GM12878 (cell line): ENCODE results near the gene S1PR4. TPM values are rescaled to one million over a fixed set of nuclear protein-coding genes. Genes with fewer than 3 reads are reported as not detected.

Experiments
- CBFB ChIP-seq: IDR thresholded peaks from 2 replicates; pipeline ENCODE4 v1.6.1; 2016; ENCODE audit warnings: antibody characterized with exemption, low read depth
- CBX5 ChIP-seq: sonication (generic); IDR thresholded peaks from 2 replicates; pipeline ENCODE4 v1.6.1; 2016; ENCODE audit warnings: low read depth, moderate library complexity, mild to moderate bottlenecking, inconsistent platforms
- DPF2 ChIP-seq: fragments of 450-650 bp; IDR thresholded peaks from 2 replicates; pipeline ENCODE4 v1.6.1; 2017; ENCODE audit warnings: mild to moderate bottlenecking
- FOXK2 ChIP-seq: fragments of 450-650 bp; IDR thresholded peaks from 2 replicates; pipeline ENCODE4 v1.6.1; 2017; ENCODE audit warnings: mild to moderate bottlenecking, moderate library complexity
- HDGF ChIP-seq: fragments of 450-650 bp; IDR thresholded peaks from 2 replicates; pipeline ENCODE4 v1.6.1; 2016; ENCODE audit warnings: antibody characterized with exemption
- KLF5 ChIP-seq: fragments of 450-650 bp; IDR thresholded peaks from 2 replicates; pipeline ENCODE4 v1.6.1; 2014; ENCODE audit warnings: mild to moderate bottlenecking; ENCODE audit not compliant: partially characterized antibody
- NFIC ChIP-seq: IDR thresholded peaks from 2 replicates; pipeline ENCODE4 v1.6.1; 2012; ENCODE audit warnings: low read depth, mild to moderate bottlenecking, inconsistent platforms, low read length, moderate library complexity
- PAX5 ChIP-seq: IDR thresholded peaks from 2 replicates; pipeline ENCODE4 v1.6.1; 2011; ENCODE audit warnings: low read depth, low read length, borderline replicate concordance
- PML ChIP-seq: IDR thresholded peaks from 2 replicates; pipeline ENCODE4 v1.6.1; 2012; ENCODE audit warnings: low read length, inconsistent platforms
- RB1 ChIP-seq: fragments of 450-650 bp; formaldehyde crosslinking; IDR thresholded peaks from 2 replicates; pipeline ENCODE4 v1.6.1; 2017; ENCODE audit warnings: mild to moderate bottlenecking, borderline replicate concordance
- RFX5 ChIP-seq: IDR thresholded peaks from 2 replicates; pipeline ENCODE4 v1.6.1; 2011; ENCODE audit warnings: low read depth, low read length, improper control_type of control experiment
- SIN3A ChIP-seq: IDR thresholded peaks from 2 replicates; pipeline ENCODE4 v1.6.1; 2012; ENCODE audit warnings: low read depth, low read length, improper control_type of control experiment
- WRNIP1 ChIP-seq: IDR thresholded peaks from 2 replicates; pipeline ENCODE4 v1.6.1; 2011; ENCODE audit warnings: low read depth, low read length, improper control_type of control experiment, borderline replicate concordance
- ZNF217 ChIP-seq: fragments of 450-650 bp; IDR thresholded peaks from 2 replicates; pipeline ENCODE4 v1.6.1; 2017; ENCODE audit warnings: antibody characterized with exemption, mild to moderate bottlenecking
- ZNF274 ChIP-seq: IDR thresholded peaks from one replicate; pipeline ENCODE4 v1.8.0; 2011; ENCODE audit not compliant: insufficient read length, insufficient read depth
- polyA plus RNA-seq, 11 experiments: library from polyadenylated mRNA; depleted of rRNA in 4 of 11; unstranded in 6 of 11; stranded (reverse) in 5 of 11; fragments of >200 nt; fragmentation: Nextera tagmentation in 4 of 11; fragmentation: Illumina TruSeq in 1 of 11; extraction: Ambion mirVana in 4 of 11; extraction: Trizol in 1 of 11; gene quantifications; 1 replicate in 1 of 11; 2 replicates in 10 of 11; pipeline versions ENCODE4 v1.2.1 to v1.2.3, GENCODE V29; 2011 to 2016; ENCODE audit warnings: inconsistent platforms in 2 of 11, missing spikeins in 2 of 11, low read depth in 1 of 11
- total RNA-seq, 4 experiments: library from RNA; depleted of rRNA in 3 of 4; stranded (reverse); fragments of >200 nt in 3 of 4; fragmentation: Illumina TruSeq in 1 of 4; extraction: Trizol in 1 of 4; gene quantifications; 2 replicates each; pipeline versions ENCODE4 v1.2.1 to v1.2.3, GENCODE V29; 2013 to 2021
- TF ChIP-seq, protein P1 (sequence below): fragments of 450-650 bp; IDR thresholded peaks from 2 replicates; pipeline ENCODE4 v1.6.1; 2017; ENCODE audit warnings: mild to moderate bottlenecking
- TF ChIP-seq, protein P2 (sequence below): IDR thresholded peaks from 2 replicates; pipeline ENCODE4 v1.6.1; 2012; ENCODE audit warnings: low read depth, low read length, improper control_type of control experiment
- TF ChIP-seq, protein P3 (sequence below): IDR thresholded peaks from 2 replicates; pipeline ENCODE4 v1.6.1; 2011; ENCODE audit warnings: low read depth, low read length, improper control_type of control experiment, borderline replicate concordance
- TF ChIP-seq, protein P4 (sequence below): fragments of 450-650 bp; IDR thresholded peaks from 2 replicates; pipeline ENCODE4 v1.6.1; 2017; ENCODE audit warnings: mild to moderate bottlenecking, moderate library complexity
- TF ChIP-seq, protein P5 (sequence below): fragments of 450-650 bp; IDR thresholded peaks from 2 replicates; pipeline ENCODE4 v1.6.1; 2017; ENCODE audit warnings: mild to moderate bottlenecking, moderate library complexity

The S1PR4 gene
- total and polyA plus RNA-seq, 10 of the 15 experiments (the other 5 are each of a cell fraction or from before 2014, with no cell fraction given), result 0.19 to 57.7 (median 32.4) TPM; not detected in 1

DNA sequence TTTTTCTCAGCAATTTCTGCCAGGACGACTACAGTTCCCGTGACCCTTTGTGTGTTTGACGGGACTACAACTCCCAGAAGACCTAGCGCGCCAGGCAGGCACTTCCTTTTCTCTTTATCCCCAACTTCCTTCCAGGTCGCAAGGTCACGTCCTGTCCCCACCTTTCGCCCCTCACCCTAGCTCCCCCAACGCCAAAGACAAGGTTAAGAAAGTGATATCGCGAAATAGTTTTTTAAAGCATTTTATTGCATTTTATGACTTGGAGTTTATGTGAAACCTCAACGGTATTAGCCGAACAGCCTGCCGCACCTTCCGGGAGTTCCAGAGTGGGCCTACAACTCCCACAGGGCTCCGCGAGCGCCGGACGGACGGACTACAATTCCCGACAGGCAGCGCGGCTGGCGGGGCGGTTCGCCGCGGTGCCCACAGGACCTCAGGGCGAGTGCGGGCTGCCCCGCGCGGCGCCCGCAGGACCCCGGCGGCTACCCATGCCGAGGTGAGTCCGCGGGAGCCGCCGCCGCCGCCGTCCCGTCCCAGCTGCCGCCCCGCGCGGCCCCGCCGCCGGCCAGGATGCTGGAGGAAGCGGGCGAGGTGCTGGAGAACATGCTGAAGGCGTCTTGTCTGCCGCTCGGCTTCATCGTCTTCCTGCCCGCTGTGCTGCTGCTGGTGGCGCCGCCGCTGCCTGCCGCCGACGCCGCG lies 7.0 kb downstream of the S1PR4 start, which contains the start of gene NCLN (continued):
- TF ChIP-seq ZNF274, result no peak
- TF ChIP-seq, protein P1, sequence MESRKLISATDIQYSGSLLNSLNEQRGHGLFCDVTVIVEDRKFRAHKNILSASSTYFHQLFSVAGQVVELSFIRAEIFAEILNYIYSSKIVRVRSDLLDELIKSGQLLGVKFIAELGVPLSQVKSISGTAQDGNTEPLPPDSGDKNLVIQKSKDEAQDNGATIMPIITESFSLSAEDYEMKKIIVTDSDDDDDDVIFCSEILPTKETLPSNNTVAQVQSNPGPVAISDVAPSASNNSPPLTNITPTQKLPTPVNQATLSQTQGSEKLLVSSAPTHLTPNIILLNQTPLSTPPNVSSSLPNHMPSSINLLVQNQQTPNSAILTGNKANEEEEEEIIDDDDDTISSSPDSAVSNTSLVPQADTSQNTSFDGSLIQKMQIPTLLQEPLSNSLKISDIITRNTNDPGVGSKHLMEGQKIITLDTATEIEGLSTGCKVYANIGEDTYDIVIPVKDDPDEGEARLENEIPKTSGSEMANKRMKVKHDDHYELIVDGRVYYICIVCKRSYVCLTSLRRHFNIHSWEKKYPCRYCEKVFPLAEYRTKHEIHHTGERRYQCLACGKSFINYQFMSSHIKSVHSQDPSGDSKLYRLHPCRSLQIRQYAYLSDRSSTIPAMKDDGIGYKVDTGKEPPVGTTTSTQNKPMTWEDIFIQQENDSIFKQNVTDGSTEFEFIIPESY, result 0 out of 2 replicates have a peak, but pooled peaks have one; percentile 61
- TF ChIP-seq, protein P2, sequence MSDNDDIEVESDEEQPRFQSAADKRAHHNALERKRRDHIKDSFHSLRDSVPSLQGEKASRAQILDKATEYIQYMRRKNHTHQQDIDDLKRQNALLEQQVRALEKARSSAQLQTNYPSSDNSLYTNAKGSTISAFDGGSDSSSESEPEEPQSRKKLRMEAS, result peak; percentile 92; the same call in 1 of the 2 replicates
- no peak for TF ChIP-seq FOXK2
- TF ChIP-seq SIN3A, result no peak
- no peak for TF ChIP-seq RFX5
- TF ChIP-seq, protein P3, sequence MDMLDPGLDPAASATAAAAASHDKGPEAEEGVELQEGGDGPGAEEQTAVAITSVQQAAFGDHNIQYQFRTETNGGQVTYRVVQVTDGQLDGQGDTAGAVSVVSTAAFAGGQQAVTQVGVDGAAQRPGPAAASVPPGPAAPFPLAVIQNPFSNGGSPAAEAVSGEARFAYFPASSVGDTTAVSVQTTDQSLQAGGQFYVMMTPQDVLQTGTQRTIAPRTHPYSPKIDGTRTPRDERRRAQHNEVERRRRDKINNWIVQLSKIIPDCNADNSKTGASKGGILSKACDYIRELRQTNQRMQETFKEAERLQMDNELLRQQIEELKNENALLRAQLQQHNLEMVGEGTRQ, result no peak
- TF ChIP-seq PML, result no peak
- TF ChIP-seq RB1, result 0 out of 2 replicates have a peak, but pooled peaks have one; percentile 67
- TF ChIP-seq, protein P4, sequence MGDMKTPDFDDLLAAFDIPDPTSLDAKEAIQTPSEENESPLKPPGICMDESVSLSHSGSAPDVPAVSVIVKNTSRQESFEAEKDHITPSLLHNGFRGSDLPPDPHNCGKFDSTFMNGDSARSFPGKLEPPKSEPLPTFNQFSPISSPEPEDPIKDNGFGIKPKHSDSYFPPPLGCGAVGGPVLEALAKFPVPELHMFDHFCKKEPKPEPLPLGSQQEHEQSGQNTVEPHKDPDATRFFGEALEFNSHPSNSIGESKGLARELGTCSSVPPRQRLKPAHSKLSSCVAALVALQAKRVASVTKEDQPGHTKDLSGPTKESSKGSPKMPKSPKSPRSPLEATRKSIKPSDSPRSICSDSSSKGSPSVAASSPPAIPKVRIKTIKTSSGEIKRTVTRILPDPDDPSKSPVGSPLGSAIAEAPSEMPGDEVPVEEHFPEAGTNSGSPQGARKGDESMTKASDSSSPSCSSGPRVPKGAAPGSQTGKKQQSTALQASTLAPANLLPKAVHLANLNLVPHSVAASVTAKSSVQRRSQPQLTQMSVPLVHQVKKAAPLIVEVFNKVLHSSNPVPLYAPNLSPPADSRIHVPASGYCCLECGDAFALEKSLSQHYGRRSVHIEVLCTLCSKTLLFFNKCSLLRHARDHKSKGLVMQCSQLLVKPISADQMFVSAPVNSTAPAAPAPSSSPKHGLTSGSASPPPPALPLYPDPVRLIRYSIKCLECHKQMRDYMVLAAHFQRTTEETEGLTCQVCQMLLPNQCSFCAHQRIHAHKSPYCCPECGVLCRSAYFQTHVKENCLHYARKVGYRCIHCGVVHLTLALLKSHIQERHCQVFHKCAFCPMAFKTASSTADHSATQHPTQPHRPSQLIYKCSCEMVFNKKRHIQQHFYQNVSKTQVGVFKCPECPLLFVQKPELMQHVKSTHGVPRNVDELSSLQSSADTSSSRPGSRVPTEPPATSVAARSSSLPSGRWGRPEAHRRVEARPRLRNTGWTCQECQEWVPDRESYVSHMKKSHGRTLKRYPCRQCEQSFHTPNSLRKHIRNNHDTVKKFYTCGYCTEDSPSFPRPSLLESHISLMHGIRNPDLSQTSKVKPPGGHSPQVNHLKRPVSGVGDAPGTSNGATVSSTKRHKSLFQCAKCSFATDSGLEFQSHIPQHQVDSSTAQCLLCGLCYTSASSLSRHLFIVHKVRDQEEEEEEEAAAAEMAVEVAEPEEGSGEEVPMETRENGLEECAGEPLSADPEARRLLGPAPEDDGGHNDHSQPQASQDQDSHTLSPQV, result no peak
- TF ChIP-seq NFIC, result no peak
- no peak for TF ChIP-seq CBX5
- peak; percentile 69; the same call in 1 of the 2 replicates for TF ChIP-seq CBFB
- TF ChIP-seq, protein P5, sequence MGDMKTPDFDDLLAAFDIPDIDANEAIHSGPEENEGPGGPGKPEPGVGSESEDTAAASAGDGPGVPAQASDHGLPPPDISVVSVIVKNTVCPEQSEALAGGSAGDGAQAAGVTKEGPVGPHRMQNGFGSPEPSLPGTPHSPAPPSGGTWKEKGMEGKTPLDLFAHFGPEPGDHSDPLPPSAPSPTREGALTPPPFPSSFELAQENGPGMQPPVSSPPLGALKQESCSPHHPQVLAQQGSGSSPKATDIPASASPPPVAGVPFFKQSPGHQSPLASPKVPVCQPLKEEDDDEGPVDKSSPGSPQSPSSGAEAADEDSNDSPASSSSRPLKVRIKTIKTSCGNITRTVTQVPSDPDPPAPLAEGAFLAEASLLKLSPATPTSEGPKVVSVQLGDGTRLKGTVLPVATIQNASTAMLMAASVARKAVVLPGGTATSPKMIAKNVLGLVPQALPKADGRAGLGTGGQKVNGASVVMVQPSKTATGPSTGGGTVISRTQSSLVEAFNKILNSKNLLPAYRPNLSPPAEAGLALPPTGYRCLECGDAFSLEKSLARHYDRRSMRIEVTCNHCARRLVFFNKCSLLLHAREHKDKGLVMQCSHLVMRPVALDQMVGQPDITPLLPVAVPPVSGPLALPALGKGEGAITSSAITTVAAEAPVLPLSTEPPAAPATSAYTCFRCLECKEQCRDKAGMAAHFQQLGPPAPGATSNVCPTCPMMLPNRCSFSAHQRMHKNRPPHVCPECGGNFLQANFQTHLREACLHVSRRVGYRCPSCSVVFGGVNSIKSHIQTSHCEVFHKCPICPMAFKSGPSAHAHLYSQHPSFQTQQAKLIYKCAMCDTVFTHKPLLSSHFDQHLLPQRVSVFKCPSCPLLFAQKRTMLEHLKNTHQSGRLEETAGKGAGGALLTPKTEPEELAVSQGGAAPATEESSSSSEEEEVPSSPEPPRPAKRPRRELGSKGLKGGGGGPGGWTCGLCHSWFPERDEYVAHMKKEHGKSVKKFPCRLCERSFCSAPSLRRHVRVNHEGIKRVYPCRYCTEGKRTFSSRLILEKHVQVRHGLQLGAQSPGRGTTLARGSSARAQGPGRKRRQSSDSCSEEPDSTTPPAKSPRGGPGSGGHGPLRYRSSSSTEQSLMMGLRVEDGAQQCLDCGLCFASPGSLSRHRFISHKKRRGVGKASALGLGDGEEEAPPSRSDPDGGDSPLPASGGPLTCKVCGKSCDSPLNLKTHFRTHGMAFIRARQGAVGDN, result peak; percentile 85; the same call in 1 of the 2 replicates
- no peak for TF ChIP-seq KLF5
- TF ChIP-seq WRNIP1, result no peak
- peak; percentile 39; the same call in 1 of the 2 replicates for TF ChIP-seq HDGF
- 0 out of 2 replicates have a peak, but pooled peaks have one; percentile 31 for TF ChIP-seq ZNF217
- TF ChIP-seq PAX5, result no peak
- TF ChIP-seq DPF2, result peak; percentile 68; the same call in 1 of the 2 replicates
